Pons (tissue), 1 donor: ENCODE results near the gene HYCC1.

Experiments
- DNase-seq: peaks from one replicate; pipeline ENCODE4 v3.0.0-alpha.2; 2016; ENCODE audit warnings: low spot score

Gene HYCC1

GRCh38 chr7:23016345-23017253 is 2.7 kb upstream of the HYCC1 start:
- no peak for DNase-seq

GRCh38 chr7:23014681-23015080 is 751 bp upstream of the HYCC1 start:
- DNase-seq: no peak

GRCh38 chr7:23012908-23013714 is 819 bp downstream of the HYCC1 start:
- no peak for DNase-seq

DNA sequence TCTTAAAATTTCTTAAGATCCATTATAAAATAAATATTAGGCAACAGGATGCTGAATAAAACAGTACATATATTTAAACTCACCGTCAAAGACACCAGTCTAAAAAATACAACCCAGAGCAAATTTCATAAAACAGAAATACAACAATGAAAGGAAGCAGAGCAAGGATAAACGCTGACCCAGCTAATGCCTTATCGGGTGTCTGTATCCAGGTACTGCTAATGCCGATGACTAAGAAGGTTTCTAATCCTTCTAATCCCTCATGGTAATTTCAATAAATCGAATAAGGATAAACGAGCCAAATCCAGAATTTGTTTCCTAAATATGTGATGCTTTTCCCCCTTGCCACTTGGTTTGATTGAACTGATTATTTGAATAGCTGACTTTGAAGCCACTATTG is 1.7 kb downstream of the HYCC1 start:
- DNase-seq: no peak

GRCh38 chr7:23011222-23011924 is 2.6 kb downstream of the HYCC1 start:
- DNase-seq: no peak

- DNase-seq: no peak
Measured at GRCh38 chr7:23009303-23009702, 4.6 kb downstream of the HYCC1 start.

- no peak for DNase-seq
Measured at GRCh38 chr7:23004247-23004520, 9.7 kb downstream of the HYCC1 start.

DNA sequence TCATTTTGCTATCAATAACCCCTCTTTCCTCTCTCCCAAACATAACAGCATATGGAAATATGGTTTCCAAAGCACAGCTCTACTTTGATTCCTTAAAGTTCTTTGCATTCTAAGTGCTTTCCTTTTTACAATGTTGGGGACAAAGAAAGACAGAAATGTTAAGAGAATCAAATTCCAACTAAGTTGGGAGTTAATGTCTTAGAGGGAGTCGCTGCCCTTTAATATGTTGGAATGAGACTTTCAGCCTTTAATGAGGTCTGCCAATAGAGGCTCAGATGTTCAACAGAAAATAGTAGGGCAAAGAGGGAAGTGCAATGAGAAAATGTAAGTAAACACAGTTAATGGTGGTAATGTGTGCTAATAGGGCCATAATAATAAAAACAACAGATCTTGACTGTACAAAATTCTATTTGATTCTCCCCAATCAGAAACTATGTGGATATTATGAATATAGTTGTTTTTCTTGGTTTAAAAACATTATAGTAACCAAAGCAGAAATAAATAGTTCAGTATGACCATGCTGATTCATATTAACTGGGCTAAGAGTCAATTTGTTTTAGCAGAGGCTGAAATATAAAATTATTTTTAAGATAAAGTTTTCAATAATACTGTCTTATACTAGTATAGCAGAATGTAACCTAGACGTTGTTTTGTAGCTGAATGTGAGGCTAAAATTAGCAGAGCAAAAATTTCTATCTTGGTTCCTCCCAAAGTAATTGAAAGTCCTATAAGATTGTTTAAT is 10.3 kb downstream of the HYCC1 start:
- DNase-seq: no peak

- DNase-seq: no peak
Measured at GRCh38 chr7:23002698-23003097, 11.2 kb downstream of the HYCC1 start.

DNA sequence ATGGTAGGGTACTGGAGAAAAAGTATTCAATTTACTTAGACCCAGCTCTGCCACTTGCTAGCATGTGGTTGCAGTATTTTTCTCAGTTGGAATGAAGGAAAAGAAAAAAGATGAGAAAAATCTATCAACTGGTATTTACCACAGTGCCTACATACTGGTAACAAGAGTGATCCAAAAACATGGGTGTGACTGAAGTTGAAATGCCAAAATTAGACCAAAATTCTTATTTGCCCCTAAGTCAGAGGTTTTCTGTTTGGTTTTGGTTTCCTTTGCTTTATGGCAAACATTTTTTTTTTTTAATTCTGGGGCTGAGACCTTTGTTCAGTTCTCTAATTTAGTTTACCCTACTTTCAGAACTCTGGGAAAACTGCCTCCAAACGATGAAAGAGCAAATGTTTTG is 12.3 kb downstream of the HYCC1 start:
- no peak for DNase-seq

DNA sequence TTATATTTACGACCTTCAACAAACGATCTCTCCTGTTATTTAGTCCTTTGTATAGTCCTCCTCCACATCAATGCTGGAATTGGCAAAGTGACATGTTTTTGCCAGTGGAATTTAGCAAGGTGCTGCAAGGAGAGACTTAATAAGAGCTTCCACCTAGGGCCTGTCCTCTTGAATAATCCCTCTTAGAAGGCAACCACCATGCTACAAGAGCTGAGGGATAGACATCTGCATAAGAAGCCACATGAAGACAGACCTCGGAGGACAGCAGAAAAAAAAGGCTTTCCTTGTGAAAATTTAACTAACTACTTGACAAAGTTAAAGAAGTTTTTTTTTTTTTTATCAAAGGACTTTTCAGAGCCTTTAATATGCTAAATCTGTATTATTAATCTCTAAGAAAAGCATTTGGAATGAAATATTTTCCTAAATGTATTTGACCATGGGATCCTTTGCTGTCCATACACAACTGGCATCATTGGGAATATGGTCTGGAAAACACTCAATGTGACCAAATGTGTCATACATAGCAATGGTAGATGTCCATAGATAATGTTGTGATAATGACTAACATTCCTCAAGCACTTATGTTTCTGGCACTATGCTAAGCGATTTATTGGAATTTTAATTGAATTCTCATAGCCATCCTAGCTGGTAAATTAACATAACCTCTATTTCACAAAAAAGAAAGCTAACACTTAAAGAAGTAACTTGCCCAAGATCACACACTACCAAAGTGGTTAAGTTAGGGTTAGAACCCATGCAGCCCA is 13.2 kb downstream of the HYCC1 start:
- no peak for DNase-seq

DNA sequence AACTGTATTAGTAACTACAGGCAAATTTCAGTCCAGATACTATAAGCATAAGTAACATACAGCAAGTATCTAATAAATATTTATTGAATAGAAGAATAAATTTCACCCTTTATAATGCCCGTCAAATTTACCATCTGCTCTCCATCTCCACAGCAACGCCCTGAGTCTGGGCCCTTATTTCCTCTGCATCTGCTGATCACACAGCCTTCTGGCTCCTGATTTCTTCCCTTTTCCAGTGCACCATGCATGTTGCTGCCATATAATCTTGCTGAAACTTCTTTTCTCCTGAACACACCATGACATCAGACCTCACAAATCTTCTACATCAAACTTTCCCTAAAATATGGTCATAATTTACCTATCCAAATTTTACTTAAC is 15.4 kb downstream of the HYCC1 start:
- DNase-seq: no peak

- DNase-seq: no peak
Measured at GRCh38 chr7:22997871-22998518, 15.9 kb downstream of the HYCC1 start.

GRCh38 chr7:22996470-22996869 is 17.5 kb downstream of the HYCC1 start:
- DNase-seq: no peak

DNA sequence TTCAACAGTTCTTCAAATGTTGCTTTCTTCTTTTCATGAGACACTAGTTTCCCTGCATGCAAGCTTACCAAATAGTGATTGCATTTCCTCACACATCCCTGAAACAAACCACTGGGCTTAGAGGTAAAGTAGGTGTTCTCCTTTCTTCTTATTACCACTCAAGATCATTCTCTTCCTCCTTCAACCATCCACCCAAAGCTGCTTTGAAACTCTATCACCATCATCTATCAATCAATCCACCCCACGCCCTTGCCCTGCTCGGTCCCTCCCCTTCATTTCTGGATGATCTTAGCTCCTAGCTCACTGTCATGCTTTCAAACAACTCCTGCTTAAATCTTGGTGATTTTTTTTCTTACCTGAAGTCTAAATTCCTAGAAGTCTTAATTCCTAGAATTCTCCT is 18.9 kb downstream of the HYCC1 start:
- no peak for DNase-seq

- DNase-seq: no peak
Measured at GRCh38 chr7:22992874-22993840, 20.8 kb downstream of the HYCC1 start.

DNA sequence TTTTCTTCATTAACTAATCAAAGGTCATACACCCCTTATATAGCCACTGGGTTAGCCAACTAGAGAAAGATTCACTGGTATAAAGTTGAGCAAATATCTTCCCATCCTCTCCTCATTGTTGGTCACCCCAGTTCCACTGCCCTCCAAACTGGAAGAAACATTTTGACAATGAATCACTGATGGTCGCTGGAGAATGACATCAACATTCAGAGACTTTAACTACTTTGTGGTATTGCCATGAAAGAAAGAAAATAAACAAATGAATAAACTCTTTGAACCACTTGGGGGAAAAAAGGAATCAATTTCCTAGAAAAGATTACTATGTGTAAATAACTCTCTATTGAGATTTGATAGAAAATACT is 23.4 kb downstream of the HYCC1 start:
- DNase-seq: no peak

DNA sequence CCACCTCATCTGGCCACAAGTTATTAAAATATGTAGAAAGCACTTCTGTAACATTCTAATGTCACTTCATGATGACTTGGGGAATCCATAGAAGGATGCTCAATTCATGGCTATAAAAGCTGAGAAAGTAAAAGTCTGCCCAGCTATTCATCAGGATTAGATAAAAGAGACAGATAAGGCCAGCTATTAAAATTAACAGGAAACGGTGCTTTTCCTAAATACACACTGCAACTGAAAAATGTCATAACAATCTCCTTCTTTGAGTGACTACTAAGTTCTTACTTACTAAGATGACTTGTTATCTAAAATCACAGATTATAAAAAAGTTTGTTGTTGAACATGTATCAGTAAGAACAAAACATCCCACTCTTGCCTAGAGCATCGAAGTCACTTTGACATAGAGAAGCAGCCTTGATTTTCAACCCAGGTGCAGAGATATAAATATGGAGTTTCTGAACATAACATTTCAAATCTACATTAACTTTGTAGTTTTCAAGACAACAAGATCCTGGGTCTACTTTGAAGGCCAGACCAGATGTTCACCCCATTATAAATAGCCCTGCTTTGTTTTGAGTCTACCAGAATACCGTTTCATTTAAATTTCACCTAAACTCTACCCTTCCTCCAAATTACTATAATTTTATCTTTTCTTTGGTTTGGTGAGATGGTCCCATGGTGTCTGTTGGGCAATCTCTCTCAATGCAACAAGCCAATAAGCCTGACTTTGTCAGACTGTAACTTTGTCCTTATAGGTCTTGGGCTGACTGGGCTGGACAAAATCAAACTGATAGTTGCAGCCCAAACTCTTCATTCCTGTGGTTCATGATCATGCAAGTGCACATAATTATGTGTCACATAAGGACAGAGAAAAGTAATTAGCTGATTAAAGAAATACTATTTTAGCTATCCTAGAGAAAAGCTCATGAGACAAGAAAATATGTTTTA is 24.0 kb downstream of the HYCC1 start:
- DNase-seq: no peak

DNA sequence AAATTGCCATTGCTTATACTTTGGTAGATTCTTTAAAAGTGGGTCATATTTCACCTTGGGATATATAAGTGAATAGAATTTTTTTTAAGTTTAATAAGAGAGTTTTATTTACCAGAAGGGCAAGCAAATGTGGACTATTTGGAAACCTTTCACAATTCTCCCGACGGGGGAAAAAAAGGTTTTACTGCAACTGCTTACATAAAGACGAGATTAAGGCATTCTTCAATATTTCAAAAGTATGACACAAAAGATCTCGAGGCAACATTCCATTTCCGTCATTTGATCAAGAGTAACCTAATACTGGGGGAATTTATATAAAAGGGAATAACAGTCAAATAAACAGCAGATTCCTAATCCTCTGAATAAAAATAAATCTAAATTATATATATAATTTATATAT is 28.5 kb downstream of the HYCC1 start:
- no peak for DNase-seq
